ENCODE measurements around the gene ZMYND11.
"Not testable (repeated sequence)": the region's sequence is repeated elsewhere in the genome, so short reads cannot be mapped to it uniquely, and the experiment has no call there.

ZMYND11 gene

DNA sequence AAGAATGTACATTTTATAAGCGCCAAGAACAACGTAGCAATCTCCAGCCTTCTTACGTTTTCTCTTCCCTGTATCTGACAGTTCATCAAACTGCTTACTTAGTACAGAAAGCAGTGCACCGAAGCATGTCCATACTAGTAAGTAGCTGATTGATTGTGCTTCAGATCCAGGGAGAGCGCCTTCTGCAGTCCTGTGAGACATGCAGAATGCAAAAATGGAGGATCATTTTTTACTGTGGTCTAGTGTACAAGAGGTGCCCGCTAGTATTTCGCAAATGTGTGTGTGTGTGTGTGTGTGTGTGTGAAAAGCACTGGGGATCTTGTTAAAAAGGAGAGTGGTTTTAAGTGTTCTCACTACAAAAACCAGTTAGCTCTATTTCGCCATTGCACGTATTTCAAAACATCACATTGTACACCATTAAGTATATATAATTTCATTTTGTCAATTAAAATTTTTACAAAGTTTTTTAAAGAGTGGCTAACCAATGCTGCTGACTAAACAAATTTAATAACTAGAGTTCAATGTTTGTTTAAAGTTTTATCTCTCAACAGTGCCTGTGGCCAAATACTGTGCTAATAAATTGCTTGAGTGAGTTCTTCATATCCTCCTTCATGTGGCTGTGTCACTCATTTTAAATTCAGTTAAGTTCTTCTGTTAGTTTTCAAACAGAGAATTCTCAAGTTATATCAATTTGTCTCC lies 99.6 kb downstream of the ZMYND11 start:
- no peak overlapping the region for H3K4me3 ChIP-seq (ENCODE audit: low read depth, low read length)
- no peak for DNase-seq (ENCODE audit: low read depth)

DNA sequence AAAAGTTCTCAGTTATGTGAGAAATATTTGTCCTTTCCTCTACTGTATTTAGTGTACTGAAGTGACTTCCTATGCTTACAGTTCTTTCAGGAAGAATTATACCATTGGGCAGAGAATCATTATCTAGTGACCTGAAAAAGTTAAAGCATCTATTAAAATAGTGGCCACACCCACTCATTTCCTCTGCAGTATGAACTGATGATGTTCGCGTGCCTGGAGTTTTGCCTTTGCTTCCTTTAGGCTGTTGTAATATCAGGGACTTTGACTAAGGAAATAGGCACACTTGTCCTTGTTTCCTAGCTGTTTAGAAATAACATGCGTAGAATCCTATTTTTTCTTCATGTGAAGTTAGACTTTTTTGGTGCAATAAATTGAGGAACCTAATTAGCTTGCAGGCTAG lies 100.7 kb downstream of the ZMYND11 start:
- no peak overlapping the region for H3K4me3 ChIP-seq (ENCODE audit: low read depth, low read length)
- no peak for DNase-seq (ENCODE audit: low read depth)

GRCh38 chr10:239109-239508 lies 103.9 kb downstream of the ZMYND11 start:
- DNase-seq (ENCODE audit: low read depth) = no peak
- no peak overlapping the region for H3K4me3 ChIP-seq (ENCODE audit: low read depth, low read length)

DNA sequence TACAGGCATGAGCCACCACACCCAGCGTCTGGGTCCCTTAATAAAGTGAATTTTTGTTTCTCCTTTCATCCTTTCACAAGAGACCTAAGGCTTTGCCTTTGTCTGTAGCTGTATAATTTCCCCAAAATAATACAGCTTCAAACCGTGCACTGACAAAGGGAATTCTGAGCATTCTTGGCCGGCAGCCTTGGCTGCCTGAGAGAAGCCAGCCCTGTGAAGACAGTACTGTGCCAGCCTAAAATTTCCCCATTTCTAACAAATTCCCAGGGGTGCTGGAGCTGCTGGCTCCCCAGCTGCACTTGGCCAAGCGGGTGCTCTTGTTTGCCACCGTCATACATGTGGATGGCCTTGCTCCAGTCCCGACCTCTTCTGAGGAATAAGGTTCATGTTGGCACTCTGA lies 106.2 kb downstream of the ZMYND11 start:
- no peak for DNase-seq (ENCODE audit: low read depth)
- H3K4me3 ChIP-seq (ENCODE audit: low read depth, low read length) = no peak overlapping the region

DNA sequence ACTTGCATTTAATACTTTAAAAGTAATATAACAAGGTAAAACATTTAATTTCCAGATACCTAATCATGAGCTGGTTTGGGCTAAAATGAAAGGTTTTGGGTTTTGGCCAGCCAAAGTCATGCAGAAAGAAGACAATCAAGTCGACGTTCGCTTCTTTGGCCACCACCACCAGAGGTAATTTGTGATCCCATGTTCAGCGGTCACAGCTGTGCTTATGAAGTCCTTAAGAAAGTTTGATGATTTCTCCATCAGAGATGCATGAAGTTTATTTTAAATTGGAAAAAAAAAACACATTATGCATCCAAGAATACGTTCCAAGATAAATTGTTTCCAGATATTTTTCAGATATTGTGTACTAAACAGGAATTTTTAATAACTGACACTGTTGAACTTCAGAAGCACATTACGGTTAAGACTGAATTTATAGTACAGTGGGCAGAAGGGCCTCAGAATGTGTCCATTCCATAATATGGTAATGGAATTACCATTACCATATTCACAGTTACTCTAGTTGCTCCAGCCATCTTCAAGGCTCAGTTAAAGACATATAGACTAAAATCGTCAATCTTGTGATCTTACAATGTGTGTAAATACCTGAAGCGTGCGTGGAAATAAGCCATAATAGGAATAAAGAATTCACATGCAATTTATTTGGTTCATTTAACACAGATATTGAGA lies 106.8 kb downstream of the ZMYND11 start:
- no peak for DNase-seq (ENCODE audit: low read depth)
- H3K4me3 ChIP-seq (ENCODE audit: low read depth, low read length) = no peak overlapping the region

DNA sequence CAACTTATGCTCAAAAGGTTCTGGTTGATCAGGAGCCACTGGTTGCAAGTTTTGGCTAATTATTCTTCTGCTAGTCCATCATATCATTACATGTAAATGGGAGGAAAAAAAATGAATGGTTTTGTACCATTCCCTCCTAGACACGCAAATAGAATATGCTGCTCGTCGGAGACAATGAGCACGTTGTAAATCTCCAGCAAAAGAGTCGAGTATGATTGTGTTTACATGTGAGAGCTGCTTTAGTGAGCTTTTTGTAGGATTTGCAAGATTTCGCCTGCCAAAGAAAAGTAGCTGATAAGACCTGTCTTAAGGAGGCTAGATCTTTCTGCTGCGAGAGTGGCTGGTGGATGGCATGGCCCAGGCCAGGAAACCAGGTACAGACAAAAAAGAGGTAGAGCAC lies 109.0 kb downstream of the ZMYND11 start:
- DNase-seq (ENCODE audit: low read depth) = no peak
- H3K4me3 ChIP-seq (ENCODE audit: low read depth, low read length) = no peak overlapping the region

GRCh38 chr10:246431-246830 lies 111.2 kb downstream of the ZMYND11 start:
- DNase-seq (ENCODE audit: low read depth) = no peak
- H3K4me3 ChIP-seq (ENCODE audit: low read depth, low read length) = no peak overlapping the region

GRCh38 chr10:247480-247879 lies 112.2 kb downstream of the ZMYND11 start:
- no peak for DNase-seq (ENCODE audit: low read depth)
- H3K4me3 ChIP-seq (ENCODE audit: low read depth, low read length) = no peak overlapping the region

DNA sequence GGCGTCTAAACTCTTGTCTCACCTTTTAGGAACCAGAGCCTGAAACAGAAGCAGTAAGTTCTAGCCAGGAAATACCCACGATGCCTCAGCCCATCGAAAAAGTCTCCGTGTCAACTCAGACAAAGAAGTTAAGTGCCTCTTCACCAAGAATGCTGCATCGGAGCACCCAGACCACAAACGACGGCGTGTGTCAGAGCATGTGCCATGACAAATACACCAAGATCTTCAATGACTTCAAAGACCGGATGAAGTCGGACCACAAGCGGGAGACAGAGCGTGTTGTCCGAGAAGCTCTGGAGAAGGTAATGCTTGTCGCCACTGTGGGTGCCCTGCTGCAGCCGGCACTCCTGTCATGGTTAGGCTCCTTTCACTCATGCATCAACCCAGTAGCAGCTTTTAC lies 113.1 kb downstream of the ZMYND11 start:
- H3K4me3 ChIP-seq (ENCODE audit: low read depth, low read length) = no peak overlapping the region
- DNase-seq (ENCODE audit: low read depth) = no peak

DNA sequence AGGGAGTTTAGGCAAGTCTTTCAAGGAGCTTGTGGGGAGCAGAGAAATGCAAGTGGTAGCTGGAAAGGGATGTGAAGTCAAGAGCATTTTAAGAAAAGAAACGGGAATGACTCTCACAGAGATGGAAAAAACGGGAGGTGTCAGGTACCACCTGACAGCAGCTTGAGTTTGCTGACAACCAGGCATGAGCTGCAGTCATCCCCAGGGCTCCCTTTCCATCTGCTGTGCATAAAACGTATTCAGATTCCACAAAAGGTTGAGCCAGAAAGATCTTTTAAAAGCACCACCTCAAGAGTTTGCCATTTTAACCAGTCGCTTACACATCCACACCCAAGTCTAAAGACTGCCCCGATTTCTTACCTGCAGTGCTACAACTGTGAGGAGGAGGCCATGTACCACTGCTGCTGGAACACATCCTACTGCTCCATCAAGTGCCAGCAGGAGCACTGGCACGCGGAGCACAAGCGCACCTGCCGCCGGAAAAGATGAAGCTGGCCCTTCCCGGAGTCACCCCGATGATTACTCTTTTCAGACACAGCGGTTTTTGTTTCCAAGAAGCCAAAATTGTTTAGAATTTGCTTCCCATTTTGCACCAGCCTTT lies 116.8 kb downstream of the ZMYND11 start:
- no peak for DNase-seq (ENCODE audit: low read depth)
- no peak overlapping the region for H3K4me3 ChIP-seq (ENCODE audit: low read depth, low read length)

- DNase-seq (ENCODE audit: low read depth) = no peak
- no peak overlapping the region for H3K4me3 ChIP-seq (ENCODE audit: low read depth, low read length)
Observed at GRCh38 chr10:260819-261429, 125.7 kb downstream of the ZMYND11 start.

DNA sequence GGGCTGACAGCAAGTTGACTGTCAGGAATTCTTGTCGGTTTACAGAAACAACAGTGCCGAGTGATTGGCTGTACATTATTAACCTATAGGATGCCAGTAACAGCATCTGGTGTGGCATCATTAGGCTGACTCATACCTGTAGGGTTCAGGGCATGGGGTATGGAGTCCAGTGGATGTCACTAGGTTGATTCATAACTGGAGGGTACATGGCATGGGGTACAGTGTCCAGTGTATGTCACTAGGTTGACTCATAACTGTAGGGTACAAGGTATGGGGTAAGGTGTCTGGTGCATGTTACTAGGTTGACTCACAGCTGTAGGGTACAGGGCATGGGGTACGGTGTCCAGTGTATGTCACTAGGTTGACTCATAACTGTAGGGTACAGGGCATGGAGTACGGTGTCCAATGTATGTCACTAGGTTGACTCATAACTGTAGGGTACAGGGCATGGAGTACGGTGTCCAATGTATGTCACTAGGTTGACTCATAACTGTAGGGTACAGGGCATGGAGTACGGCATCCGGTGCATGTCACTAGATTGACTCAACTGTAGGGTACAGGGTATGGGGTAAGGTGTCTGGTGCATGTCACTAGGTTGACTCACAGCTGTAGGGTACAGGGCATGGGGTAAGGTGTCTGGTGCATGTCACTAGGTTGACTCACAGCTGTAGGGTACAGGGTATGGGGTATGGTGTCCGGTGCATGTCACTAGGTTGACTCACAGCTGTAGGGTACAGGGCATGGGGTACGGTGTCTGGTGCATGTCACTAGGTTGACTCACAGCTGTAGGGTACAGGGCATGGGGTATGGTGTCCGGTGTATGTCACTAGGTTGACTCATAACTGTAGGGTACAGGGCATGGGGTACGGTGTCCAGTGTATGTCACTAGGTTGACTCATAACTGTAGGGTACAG lies 129.2 kb downstream of the ZMYND11 start:
- not testable (repeated sequence) for H3K4me3 ChIP-seq (ENCODE audit: low read depth, low read length)
- peak; percentile 9 for DNase-seq (ENCODE audit: low read depth)

DNA sequence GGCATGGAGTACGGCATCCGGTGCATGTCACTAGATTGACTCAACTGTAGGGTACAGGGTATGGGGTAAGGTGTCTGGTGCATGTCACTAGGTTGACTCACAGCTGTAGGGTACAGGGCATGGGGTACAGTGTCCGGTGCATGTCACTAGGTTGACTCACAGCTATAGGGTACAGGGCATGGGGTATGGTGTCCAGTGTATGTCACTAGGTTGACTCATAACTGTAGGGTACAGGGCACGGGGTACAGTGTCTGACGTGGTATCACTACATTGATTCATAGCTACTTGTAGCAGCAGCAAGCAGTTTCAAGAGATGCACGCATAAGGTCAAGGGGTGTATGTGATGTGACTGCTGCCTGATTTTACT lies 129.8 kb downstream of the ZMYND11 start:
- not testable (repeated sequence) for DNase-seq (ENCODE audit: low read depth); H3K4me3 ChIP-seq (ENCODE audit: low read depth, low read length)

GRCh38 chr10:265816-266588 lies 130.7 kb downstream of the ZMYND11 start:
- not testable (repeated sequence) for H3K4me3 ChIP-seq (ENCODE audit: low read depth, low read length); DNase-seq (ENCODE audit: low read depth)

DNA sequence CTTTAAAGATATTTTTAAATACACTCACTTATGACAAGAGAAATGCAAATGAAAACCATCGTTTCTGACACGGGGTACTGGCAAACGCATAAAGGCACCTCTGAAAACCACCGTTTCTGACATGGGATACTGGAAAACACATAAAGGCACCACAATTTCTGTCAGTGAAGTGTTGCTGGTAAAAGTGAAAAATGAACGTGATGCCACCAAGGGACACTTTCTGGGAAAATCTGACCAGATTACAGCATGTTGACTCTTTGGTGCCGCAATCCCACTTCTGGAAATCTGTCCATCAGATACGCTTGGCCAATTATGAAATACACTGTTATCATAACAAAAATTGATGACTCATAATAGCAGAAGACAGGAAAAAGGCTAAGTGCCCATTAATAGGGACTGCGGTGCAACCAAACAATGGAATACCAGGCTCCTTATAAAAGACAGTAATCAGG lies 131.7 kb downstream of the ZMYND11 start:
- H3K4me3 ChIP-seq (ENCODE audit: low read depth, low read length) = no peak overlapping the region
- DNase-seq (ENCODE audit: low read depth) = no peak

DNA sequence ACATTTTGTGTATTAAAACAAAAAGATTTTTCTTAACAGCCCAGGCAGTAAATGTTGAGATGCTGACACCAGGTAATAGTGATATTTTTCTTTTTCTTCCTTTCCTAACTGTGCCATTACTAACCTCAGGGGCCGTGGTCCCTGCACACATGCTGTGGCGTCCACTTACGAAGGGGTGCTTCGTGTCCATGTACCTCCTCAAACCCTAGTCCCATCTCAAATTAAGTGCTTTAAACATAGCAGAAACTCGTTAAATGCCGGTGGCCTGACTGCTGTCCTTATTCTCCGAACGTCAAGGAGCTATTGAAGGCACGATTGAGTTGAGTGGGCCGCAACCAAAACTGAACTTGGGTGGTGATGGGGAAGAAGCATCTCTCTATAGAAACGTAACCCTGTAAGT lies 132.4 kb downstream of the ZMYND11 start:
- no peak for DNase-seq (ENCODE audit: low read depth)
- H3K4me3 ChIP-seq (ENCODE audit: low read depth, low read length) = no peak overlapping the region

GRCh38 chr10:269440-270074 lies 134.3 kb downstream of the ZMYND11 start:
- DNase-seq (ENCODE audit: low read depth) = no peak
- H3K4me3 ChIP-seq (ENCODE audit: low read depth, low read length) = no peak overlapping the region

DNA sequence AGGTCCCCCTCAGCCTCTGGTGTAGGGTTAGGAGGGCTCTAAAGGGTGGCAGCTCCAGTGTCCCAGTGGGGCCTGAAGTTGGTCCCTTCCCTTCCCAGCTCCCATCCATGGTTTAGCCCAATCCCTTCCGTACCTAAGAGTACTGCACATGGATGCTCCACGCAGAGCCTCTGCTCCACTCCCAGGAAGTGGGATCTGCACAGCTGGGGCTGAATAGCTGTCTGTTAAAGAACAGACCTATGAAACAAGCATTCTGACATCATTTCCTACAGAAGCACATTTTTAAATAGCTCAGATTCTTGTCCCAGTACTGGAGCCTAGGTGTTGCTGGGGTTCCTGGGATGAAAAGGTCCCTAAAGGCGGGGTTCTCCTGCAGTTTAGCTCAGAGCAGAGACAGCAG lies 135.9 kb downstream of the ZMYND11 start:
- H3K4me3 ChIP-seq (ENCODE audit: low read depth, low read length) = no peak overlapping the region
- no peak for DNase-seq (ENCODE audit: low read depth)
